GM19397 (cell line): ENCODE measurements around the gene ZWILCH.

ENCODE experiments used
- ATAC-seq: cut with Tn5 transposase; IDR thresholded peaks from one replicate; pipeline ENCODE4 v1.9.1; 2021; ENCODE audit warnings: mild to moderate bottlenecking, moderate library complexity; ENCODE audit not compliant: unreplicated experiment

ZWILCH gene

DNA sequence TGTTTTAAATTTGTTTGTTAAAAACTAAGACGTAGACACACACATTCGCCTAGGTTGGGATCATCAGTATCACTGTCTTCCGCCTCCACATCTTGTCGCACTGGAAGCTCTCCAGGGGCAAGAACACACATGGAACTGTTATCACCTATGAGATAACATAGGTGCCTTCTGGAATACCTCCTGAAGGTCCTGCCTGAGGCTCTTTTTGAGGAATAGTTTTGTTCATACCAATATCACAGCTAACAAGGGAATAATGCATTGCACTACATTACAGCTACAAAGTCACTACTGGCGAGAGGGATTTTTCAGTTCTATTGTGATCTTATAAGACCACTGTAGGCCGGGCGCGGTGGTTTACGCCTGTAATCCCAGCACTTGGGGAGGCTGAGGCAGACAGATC lies 29.9 kb downstream of the ZWILCH start:
- ATAC-seq: no peak

DNA sequence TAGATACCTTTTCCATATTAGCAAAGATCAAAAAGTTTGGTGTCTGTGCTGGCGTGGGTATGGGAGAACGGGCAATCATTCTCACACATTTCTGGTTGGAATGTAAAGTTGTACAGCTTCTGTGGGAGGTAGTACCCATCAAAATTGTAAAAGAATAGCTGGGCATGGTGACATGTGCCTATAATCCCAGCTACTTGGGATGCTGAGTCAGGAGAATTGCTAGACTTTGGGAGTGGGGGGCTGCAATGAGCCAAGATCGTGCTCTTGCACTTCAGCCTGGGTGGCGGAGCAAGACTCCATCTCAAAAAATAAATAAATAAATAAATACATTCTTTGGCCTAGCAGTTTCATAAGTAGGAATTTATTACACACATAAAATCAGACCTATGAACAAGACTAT lies 37.8 kb downstream of the ZWILCH start:
- no peak for ATAC-seq

DNA sequence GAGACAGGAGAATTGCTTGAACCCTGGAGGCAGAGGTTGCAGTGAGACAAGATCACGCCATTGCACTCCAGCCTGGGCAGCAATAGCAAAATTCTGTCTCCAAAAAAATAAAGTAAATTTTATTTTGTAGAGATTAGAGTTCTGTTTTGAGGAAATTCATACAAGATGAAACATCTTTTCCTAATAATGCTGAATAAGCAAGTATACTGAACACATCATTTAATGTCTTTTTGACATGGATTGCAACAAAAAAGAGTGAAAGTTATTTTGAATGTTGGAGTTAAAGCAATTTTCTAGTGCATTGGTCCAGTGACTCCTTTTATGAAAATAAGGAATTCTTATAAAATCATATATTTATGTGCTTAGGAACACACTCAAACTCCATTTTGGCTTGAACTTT lies 40.1 kb downstream of the ZWILCH start:
- ATAC-seq: no peak

DNA sequence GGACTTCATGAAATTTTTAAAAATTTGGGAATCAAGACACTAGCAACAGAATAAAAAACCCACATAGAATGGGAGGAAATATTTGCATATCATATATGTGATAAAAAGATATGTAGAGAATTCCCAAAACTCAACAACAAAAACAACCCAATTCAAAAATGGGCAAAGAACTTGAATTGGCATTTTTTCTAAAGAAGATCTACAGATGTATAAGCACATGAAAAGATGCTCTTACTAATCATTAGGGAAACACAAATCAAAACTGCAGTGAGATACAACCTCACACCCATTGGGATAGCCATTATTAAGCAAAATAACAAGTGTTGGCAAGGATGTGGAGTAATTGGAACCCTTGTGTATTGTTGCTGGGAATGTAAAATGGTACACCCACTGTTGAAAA lies 50.6 kb downstream of the ZWILCH start:
- no peak for ATAC-seq

DNA sequence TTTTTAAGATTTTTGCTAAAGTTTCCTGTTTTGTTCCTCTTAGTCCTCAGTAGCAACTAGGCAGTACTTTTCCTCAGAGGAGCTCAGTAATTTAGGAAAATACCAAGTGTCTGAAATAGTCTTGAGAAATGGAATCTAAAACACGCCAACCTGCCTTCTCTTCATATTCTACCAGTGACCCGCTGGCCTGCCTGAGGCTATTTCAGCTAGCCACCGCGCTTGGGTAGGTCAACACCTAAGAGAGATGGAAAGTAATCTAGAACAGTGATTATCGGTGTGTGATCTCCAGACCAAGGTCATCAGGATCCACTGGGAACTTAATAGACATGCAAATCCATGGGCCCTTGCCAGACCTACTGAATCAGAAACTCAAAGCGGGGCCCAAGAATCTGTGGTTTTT lies 53.1 kb downstream of the ZWILCH start:
- ATAC-seq: no peak

DNA sequence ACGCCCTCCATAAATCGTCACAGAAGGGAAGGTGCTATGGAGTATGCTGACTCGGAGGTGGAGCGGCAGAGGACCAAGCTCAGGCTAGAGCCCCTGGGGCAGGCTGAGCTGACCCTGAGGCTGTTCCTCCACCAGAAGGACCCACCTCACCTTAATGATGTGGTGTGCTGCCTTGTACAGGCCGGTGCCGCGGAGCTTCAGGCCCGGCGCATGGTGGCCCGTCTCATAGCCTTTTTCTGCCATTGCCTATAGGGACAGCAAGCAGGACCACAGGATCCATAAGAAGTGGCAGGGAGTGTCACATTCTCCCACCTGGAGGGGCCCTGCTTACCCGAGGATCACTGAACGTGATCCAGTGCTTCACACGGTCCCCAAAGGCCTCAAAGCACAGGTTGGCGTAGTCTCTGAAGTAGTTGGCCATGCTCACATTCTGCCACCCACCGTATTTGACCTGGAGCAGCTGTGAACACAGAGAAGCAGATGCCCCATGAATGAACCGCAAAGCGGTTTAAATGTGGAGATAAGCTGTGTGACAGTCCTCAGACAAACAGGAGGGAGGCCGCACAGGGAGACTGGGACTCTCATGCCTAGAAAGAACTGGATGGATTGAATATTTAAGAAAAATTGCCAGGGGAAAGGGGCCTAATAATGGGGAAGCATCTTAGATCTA lies 55.9 kb downstream of the ZWILCH start:
- no peak for ATAC-seq

DNA sequence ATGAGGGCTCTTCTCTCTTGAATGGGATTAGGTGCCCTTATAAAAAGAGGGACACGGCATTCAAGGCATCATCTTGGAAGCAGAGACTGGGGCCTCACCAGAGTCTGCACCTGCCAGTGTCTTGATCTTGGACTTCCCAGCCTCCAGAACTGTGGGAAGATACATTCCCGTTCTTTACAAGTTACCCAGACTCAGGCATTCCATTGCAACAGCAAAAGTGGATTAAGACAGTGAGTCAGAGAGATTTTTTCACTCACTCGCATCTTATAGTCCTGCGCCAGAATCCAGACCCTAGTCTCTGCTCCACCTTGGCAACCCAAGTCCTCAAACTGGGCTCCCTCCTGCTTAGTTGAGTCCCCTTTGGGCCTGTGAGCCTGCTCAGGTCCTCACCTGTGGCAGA lies 58.0 kb downstream of the ZWILCH start:
- ATAC-seq: no peak

DNA sequence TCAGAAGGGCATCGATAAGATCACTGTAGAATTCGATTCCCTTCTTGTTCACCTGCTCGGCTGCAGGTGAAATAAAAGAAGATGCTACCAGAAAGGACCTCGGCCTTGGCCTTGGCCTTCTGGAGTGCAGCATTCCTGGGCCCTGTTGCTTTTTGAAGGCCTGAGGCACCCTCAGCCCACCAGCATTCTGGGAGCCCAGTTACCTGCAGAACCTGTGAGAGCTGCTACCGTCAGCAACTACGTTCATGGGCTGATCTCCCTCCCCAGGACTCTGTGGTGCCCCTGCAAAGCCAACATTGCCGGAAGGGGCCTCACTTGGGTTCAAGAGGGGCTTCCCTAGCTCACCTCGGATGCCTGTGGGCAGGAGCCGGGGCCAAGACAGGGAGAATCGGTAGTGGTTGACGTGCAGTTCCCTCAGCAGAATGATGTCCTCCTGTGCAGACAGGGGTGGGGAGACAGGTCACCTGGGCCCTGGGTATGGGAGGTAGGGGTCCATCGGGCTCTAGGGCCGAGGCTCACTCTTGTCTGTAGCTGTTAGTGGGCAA lies 58.5 kb downstream of the ZWILCH start:
- ATAC-seq: no peak

DNA sequence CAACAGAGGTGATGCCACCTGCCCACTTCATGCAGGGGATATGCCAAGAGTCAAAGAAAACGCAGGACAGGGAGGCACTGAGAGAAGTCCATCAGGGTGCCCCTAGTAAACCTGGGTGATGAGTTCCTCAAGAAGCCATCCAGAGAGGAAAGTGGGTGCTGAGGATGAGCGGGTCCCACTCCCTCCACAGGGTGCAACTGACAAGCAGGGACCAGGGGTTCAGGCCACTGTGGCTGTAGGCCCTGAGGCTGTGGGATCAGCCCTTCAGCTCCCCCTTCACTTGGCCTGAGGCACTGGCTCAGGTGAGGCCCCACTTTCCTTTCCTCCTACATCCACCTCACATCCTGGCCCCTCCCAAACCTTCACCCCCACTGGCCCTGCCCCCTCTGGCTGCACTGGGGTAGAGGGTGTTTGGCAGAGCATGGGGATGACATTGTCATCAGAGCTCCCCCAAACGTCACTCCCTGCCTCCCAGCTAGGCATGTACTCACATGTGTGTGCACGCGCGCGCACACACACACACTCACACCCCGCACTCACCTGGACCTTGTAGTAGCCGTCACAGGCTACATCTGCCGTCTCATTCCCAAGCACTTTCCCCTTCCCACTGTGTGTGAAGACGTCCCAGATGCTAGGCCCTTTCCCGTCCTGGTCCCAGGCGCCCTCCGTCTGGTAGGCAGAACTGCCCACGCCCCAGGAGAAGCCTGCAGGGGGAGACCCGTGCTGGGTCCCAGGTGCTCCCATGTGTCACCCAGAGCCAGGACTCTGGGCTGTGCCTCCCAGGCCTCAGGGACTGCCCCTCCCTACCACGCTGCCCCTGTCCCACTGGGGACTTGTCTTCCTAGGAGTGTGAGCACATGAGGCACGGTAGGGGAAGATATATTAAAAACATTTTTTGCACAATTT lies 59.3 kb downstream of the ZWILCH start:
- ATAC-seq: no peak

DNA sequence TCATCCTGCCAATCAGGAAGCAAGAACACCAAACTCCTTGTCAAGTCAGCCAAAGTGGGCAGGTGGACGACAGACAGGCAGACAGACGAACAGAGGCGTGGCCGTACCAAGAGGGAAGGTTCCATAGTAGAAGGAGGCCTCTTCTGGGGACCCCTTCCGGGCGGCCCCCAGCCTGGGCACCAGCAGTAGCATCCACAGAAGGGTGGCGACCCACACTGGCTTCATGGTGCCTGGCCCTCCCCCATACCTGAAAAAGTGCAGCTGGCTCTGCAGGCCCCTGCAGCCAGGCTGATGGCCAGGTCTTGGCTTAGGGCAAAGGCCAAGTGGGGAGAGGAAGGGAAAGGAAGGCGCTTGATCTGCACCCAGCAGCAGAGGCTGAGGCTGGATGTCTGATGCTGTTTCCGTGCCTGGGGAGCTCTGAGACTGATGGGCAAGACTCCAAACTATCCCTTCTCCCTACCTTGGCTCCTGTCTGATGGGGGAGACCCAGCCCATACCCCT lies 60.1 kb downstream of the ZWILCH start:
- ATAC-seq: no peak

DNA sequence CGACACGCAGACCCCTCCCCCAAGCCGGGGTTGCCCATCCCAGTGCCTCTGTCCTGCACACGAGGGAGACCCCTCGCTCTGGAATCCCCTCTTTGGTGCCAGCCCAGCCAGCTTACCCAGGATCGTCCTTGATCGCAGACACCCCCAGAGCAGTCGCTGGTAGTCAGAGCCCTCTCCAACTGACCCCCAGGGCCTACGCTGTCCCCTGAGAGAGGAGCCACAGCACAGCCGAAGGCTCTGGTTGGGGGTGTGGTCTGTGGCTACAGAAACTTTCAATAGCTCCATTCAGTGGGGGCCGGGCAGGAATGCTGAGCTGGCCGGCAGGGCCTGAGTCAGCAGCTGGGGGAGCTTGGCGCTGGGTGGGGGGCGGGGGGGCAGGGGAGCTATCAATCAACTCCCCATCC lies 60.6 kb downstream of the ZWILCH start, which contains the start of gene LCTL:
Gene LCTL, minus strand, starts transcription at position 258 of the 404 bp plus-strand sequence. CDS start 633 bp downstream, outside the sequence.
- ATAC-seq: no peak

DNA sequence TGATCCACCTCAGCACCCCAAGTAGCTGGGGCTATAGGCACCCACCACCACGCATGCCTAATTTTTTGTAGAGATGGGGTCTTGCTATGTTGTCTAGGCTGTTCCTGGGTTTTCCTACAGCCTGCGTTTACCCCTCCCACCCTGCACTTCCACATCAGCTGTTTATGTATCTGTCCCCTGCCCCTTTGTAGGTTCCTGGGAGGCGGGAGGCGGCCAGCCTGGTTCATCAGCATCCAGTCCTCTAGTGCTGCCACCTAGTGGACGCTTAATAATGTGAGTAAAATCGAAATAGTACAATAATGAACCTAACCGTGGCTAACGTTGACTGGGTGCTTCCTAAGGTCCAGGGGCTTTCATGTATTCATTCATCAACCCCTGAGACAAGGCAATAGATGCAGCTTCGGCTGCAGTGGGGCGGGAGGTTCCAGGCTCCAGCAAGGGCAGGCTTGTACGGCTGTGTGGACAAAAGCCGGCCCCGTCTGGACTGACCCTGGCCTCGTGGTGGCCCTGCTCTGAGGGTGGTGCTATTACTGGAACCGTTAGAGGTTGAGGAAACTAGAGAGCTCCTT lies 61.9 kb downstream of the ZWILCH start:
- no peak for ATAC-seq

DNA sequence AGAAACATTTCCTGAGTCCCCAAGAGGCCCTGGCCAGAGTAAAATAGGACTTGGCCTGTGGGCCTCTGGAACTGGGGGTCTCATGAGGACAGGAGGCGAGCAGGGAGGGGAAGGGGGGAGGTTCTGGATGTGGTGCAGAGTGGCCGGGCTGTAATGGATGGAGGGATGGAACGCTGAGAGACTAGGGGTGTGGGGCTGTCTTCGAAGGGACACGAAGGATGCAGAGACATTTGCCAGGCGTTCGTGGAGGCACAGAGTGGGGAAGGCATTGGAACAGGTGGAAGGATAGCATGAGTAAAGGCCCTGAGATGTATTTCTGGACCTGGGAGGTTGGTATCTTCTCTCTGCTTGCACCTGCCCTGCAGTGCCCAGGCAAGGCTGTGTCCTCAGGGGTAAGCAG lies 62.8 kb downstream of the ZWILCH start:
- ATAC-seq: no peak

DNA sequence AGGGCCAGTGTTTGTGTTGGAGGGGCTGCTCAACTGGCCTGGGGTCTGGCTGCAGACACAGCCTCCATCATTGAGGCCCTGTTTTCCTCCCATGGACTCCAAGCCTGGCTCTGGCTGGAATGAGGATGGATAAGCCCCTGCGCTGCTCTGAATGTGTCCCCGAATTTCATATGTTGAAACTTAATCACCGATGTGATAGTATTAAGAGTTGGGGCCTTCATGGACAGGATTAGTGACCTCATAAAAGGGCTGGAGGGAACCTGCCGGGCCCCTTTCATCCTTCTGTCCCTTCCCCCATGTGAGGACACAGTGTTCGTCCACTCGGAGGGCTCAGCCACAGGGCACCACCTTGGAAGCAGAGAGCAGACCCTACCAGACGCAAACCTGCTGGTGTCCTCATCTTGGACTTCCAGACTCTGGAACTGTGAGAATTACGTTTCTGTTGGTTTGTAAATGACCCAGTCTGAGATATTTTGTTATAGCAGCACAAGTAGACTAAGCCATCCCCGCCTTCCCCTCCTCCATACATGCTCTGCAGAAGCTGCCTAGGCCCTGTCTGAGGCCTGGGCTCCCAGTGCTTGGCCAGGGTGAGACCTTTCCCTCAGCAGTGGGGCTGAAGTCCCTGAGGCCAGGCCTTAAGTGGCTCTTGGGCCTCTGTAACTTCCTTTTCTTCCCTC lies 64.5 kb downstream of the ZWILCH start:
- ATAC-seq: no peak

DNA sequence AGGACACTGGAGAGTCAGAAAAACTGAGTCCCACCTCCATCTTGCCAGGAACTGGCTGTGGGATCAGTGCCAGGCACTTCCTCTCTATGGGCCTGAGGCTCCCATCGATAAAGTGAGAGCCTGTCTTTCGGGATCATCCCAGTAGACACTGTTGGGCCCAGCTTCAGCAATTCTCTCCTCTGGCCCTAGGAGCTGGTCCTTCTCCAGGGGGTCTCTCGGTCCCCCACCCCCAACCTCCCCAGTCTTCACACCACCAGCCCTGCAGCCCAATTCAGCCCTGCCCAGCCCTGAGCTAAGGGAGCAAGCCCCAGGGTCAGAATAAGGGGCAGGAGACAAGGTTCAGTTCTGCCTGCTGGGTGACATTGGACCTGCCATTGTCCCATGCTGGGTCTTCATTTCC lies 65.2 kb downstream of the ZWILCH start:
- ATAC-seq: no peak

DNA sequence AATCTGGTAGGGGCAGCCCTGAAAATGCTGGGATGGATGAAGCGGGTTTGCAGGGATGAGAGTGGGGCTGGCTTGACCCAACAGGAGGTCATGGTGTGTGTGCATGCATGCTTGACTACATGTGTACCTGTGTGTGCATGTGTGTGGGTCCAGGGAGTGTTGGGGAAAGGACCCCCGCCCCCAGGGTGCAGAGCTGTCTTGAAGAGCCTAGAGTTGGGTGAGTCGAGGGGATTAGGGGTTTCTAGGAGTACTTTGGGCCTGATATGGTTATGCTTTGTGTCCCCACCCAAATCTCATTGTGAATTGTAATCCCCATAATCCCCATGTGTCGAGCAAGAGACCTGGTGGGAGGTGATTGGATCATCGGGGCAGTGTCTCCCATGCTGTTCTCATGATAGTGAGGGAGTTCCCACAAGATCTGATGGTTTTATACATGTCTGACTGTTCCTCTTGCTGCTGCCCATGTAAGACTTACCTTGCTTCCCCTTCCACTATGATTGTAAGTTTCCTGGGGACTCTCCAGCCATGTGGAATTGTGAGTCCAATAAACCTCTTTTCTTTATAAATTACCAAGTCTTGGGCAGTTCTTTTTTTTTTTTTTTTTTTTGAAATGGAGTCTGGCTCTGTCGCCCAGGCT lies 65.8 kb downstream of the ZWILCH start:
- ATAC-seq: no peak

DNA sequence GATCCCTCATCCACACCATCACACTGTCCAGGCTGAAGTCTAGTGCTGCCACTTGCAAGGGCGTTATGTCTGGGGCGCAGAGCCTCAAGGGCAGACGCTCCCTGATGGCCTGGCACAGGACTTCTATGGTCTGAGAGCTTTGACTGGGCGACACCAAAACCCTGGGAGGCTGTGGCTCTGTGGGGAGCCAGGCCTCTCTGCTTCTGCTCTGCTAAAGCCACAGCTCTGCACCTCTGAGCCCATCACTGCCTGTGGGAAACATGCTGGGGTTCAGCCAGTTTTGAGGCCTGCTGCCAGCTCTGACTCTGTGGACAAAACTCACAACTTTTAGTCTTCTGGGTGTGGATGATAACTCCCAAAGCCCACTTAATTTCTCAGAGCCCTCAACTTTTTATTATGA lies 67.0 kb downstream of the ZWILCH start:
- ATAC-seq: no peak

DNA sequence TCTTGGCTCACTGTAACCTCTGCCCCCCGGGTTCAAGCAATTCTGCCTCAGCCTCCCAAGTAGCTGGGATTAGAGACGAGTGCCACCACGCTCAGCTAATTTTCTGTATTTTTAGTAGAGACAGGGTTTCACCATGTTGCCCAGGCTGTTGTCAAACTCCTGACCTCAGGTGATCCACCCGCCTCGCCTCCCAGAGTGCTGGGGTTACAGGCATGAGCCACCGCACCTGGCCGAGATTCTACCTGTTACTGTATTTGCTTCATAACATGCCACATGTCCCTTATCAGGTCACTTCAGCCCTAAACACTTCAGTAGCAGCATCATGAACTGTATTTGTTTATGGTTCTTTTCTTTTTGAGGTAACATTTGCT lies 68.2 kb downstream of the ZWILCH start:
- no peak for ATAC-seq

DNA sequence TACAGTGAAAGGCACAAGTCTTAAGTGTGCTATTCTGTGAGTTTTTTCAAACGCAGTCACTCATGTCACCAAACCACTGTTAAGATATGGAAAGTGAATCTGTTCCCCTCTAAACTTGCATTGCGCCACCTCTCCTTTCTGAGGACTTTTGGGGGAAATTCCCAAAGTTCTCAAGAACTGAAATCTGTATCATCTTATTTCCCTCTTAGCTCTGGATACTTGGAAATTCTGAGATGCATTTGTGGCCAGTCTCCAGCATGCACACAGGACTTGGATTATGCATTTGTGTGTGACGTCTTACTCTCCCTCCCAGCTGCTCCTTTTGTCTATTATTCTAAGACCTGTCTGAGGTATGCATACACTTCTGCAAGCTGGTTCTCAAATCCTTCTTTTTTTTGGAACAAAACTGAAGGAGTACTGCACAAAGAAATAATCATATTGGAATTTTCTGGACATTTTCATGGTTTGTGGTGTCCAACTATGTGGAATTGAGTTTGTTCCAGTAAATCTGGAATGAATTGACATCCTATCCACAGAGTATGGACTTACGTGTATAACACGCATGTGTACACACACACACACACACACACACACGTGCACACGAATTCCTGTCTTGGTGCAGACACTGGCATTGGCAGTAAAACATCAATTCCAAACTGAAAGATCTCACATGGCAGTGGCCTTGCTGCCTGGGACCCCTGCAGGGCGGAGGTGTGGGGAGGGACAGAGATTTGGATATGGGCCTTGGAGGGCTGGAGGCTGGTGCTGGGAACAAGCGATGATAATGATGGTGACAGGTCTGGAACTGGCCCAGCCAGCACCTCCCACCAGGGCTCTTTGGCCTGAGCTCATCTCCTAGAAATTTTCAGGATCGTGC lies 68.8 kb downstream of the ZWILCH start:
- ATAC-seq: no peak

DNA sequence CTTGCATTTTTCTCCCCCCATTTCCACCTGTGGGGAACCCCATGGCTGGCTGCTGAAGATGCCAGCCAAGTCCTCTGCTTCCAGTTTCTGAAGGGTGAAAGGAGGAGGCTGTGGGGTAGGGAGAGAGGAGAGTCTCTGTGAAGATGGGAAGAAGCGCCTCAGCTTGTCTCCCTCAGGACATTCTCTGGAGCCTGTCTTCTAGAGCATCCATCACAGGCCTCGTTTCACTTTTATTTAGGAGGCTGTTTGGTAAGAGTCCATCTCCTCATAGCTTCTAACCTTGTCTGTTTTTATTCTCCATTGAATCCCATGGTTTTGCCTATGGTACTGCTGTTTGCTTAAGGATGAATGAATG lies 69.4 kb downstream of the ZWILCH start:
- ATAC-seq: no peak
